Lower lobe of right lung (tissue), 2 donors: Measurements from ENCODE around the gene IL17RC. TPM values are rescaled to one million over a fixed set of nuclear protein-coding genes. Genes with fewer than 3 reads are reported as not detected.
A peak's percentile ranks its signal among the peaks of the same experiment; 100 is the strongest.

Experiments
- ATAC-seq, 2 donors: fragments of 200-7000 bp; cut with Tn5 transposase; one replicate each; pipeline ENCODE4 v1.9.1; 2020 to 2022; ENCODE audit warnings: mild to moderate bottlenecking in 2 of 2, moderate library complexity in 2 of 2
- DNase-seq: peaks from one replicate; pipeline ENCODE4 v3.0.0-alpha.2; 2020
- H3K27ac ChIP-seq: fragments of 200-600 bp; one replicate; pipeline ENCODE4 v1.8.0; 2022
- H3K27me3 ChIP-seq: fragments of 200-600 bp; one replicate; pipeline ENCODE4 v1.8.0; 2022; ENCODE audit warnings: low read depth
- H3K36me3 ChIP-seq: fragments of 200-600 bp; one replicate; pipeline ENCODE4 v1.8.0; 2022; ENCODE audit warnings: mild to moderate bottlenecking
- H3K4me1 ChIP-seq: fragments of 200-600 bp; one replicate; pipeline ENCODE4 v1.8.0; 2022
- H3K4me3 ChIP-seq: fragments of 200-600 bp; one replicate; pipeline ENCODE4 v1.8.0; 2022; ENCODE audit warnings: mild to moderate bottlenecking
- H3K9me3 ChIP-seq: fragments of 200-600 bp; one replicate; pipeline ENCODE4 v1.8.0; 2022
- CTCF ChIP-seq: fragments of 200-600 bp; IDR thresholded peaks from one replicate; pipeline ENCODE4 v1.8.0; 2022; ENCODE audit warnings: antibody characterized with exemption, mild to moderate bottlenecking
- intact Hi-C: fragments of 100-400 bp; cut with DNase I; formaldehyde crosslinking; loops from one replicate; pipeline ENCODE4 v1.11.0; 2022
- total RNA-seq: library from RNA; stranded (reverse); fragmentation: NEBNext Ultra II Directional; extraction: Animal tissue kit (Norgen Biotek cat#: 25700); gene quantifications from one replicate; pipeline ENCODE4 v1.2.1, GENCODE V29; 2021
- donor health status: DM: no; HTN: yes; CAD: no; lungs with severe emphysema.

Gene IL17RC
- total RNA-seq, 1 donor from 2014 or later, result 27.2 TPM

- Histone ChIP-seq H3K4me1 (peaks cover 31% of the 10 kb centered on the region), H3K27me3 (no peaks in the 10 kb centered on the region), H3K36me3 (no peaks in the 10 kb centered on the region), H3K9me3 (no peaks in the 10 kb centered on the region), H3K27ac (peak overlapping the region; percentile 69), H3K4me3 (peak overlapping the region; percentile 55)
- TF ChIP-seq CTCF, result no peak
- intact Hi-C loops, result no loop called here
- DNase-seq (no peak), ATAC-seq (peak in 1 of 2 donors; percentile 40)
Observed at GRCh38 chr3:9903238-9903624, 13.7 kb upstream of the IL17RC start.

- H3K27me3 ChIP-seq, result no peaks in the 10 kb centered on the region
- TF ChIP-seq CTCF, result no peak
- no peak overlapping the region for H3K27ac ChIP-seq
- H3K36me3 ChIP-seq, result no peaks in the 10 kb centered on the region
- DNase-seq (no peak), ATAC-seq (no peak)
- peaks cover 31% of the 10 kb centered on the region for H3K4me1 ChIP-seq
- H3K9me3 ChIP-seq, result no peaks in the 10 kb centered on the region
- peak overlapping the region; percentile 55 for H3K4me3 ChIP-seq
- intact Hi-C loops, result no loop called here
Observed at GRCh38 chr3:9903904-9904303, 13.0 kb upstream of the IL17RC start.

GRCh38 chr3:9906480-9906879 is 10.4 kb upstream of the IL17RC start:
- H3K27me3 ChIP-seq, result no peaks in the 10 kb centered on the region
- H3K4me3 ChIP-seq, result no peak overlapping the region
- no peak overlapping the region for H3K27ac ChIP-seq
- ATAC-seq (no peak), DNase-seq (no peak)
- no peaks in the 10 kb centered on the region for H3K36me3 ChIP-seq
- H3K4me1 ChIP-seq, result peaks cover 32% of the 10 kb centered on the region
- no peaks in the 10 kb centered on the region for H3K9me3 ChIP-seq
- no peak for TF ChIP-seq CTCF
- intact Hi-C loops, result no loop called here

- intact Hi-C loops, result no loop called here
- Histone ChIP-seq H3K9me3 (no peaks in the 10 kb centered on the region), H3K27ac (no peak overlapping the region), H3K27me3 (no peaks in the 10 kb centered on the region), H3K4me3 (no peak overlapping the region), H3K4me1 (peaks cover 29% of the 10 kb centered on the region), H3K36me3 (no peaks in the 10 kb centered on the region)
- no peak for TF ChIP-seq CTCF
- ATAC-seq (no peak), DNase-seq (no peak)
Observed at GRCh38 chr3:9908286-9908685, 8.6 kb upstream of the IL17RC start.

GRCh38 chr3:9909221-9910013 is 7.5 kb upstream of the IL17RC start:
- DNase-seq, result no peak
- peak; percentile 86 to 92 for ATAC-seq
- Histone ChIP-seq H3K36me3 (no peaks in the 10 kb centered on the region), H3K4me1 (peaks cover 28% of the 10 kb centered on the region), H3K4me3 (no peak overlapping the region), H3K27me3 (no peaks in the 10 kb centered on the region), H3K9me3 (no peaks in the 10 kb centered on the region), H3K27ac (no peak overlapping the region)
- TF ChIP-seq CTCF, result no peak
- intact Hi-C loops, result no loop called here
